Middle frontal gyrus (tissue), 1 donor: Measurements from ENCODE around the gene NR2F1.

Experiments
- DNase-seq: peaks from one replicate; pipeline ENCODE4 v3.0.0-alpha.2; 2015; ENCODE audit warnings: low spot score; ENCODE audit errors: extremely low spot score

Gene NR2F1

GRCh38 chr5:93590493-93590892, 7.5 kb downstream of the NR2F1 start:
- DNase-seq: no peak

GRCh38 chr5:93591323-93591945, 8.4 kb downstream of the NR2F1 start:
- DNase-seq: no peak

GRCh38 chr5:93592883-93593282, 9.9 kb downstream of the NR2F1 start:
- no peak for DNase-seq

GRCh38 chr5:93593476-93594131, 10.6 kb downstream of the NR2F1 start:
- no peak for DNase-seq

GRCh38 chr5:93594591-93595419, 11.8 kb downstream of the NR2F1 start:
- DNase-seq: no peak

GRCh38 chr5:93595420-93596147, 12.6 kb downstream of the NR2F1 start:
- no peak for DNase-seq

GRCh38 chr5:93596310-93596675, 13.3 kb downstream of the NR2F1 start:
- no peak for DNase-seq

GRCh38 chr5:93596676-93597490, 13.9 kb downstream of the NR2F1 start:
- no peak for DNase-seq

- no peak for DNase-seq
These were observed 15.3 kb downstream of the NR2F1 start for GRCh38 chr5:93598091-93599000.

GRCh38 chr5:93599001-93599379, 16.0 kb downstream of the NR2F1 start:
- DNase-seq: no peak

- DNase-seq: no peak
These were observed 16.5 kb downstream of the NR2F1 start for GRCh38 chr5:93599399-93600120.

GRCh38 chr5:93600409-93601070, 17.5 kb downstream of the NR2F1 start:
- no peak for DNase-seq

GRCh38 chr5:93601071-93601801, 18.2 kb downstream of the NR2F1 start:
- no peak for DNase-seq

GRCh38 chr5:93601802-93602155, 18.8 kb downstream of the NR2F1 start:
- no peak for DNase-seq

- DNase-seq: no peak
These were observed 19.4 kb downstream of the NR2F1 start for GRCh38 chr5:93602241-93603077.

- DNase-seq: no peak
These were observed 20.2 kb downstream of the NR2F1 start for GRCh38 chr5:93603078-93603792.
